Vagina (tissue), 2 donors: ENCODE measurements around the gene FBXO8. TPM values are rescaled to one million over a fixed set of nuclear protein-coding genes. Genes with fewer than 3 reads are reported as not detected.

Source experiments
- DNase-seq, 2 donors: peaks; one replicate each; pipeline ENCODE4 v3.0.0-alpha.2; 2017; ENCODE audit errors: extremely low spot score in 2 of 2
- H3K27ac ChIP-seq: fragments of 200-600 bp; sonication (generic); one replicate; pipeline ENCODE4 v1.5.1; 2019
- H3K27me3 ChIP-seq: fragments of 200-600 bp; sonication (generic); one replicate; pipeline ENCODE4 v1.5.1; 2019
- H3K36me3 ChIP-seq, 2 donors: fragments of 200-600 bp; sonication (generic); one replicate each; pipeline ENCODE4 v1.5.1; 2017 to 2019
- H3K4me1 ChIP-seq: fragments of 200-600 bp; sonication (generic); one replicate; pipeline ENCODE4 v1.5.1; 2019
- H3K4me3 ChIP-seq, 2 donors: fragments of 200-600 bp; sonication (generic); 1 replicate in 1 of 2; 2 replicates in 1 of 2; pipeline ENCODE4 v1.5.1; 2016 to 2019
- H3K9me3 ChIP-seq: fragments of 200-600 bp; sonication (generic); one replicate; pipeline ENCODE4 v1.5.1; 2019
- POLR2A ChIP-seq, 2 donors: fragments of 450-650 bp; IDR thresholded peaks; one replicate each; pipeline ENCODE4 v1.6.1; 2017; ENCODE audit warnings: antibody characterized with exemption in 2 of 2, mild to moderate bottlenecking in 2 of 2, moderate library complexity in 2 of 2
- POLR2AphosphoS5 ChIP-seq, 2 donors: sonication (generic); formaldehyde crosslinking; IDR thresholded peaks; one replicate each; pipeline ENCODE4 v1.9.0; 2017; ENCODE audit warnings: antibody characterized with exemption in 2 of 2, mild to moderate bottlenecking in 2 of 2, low read depth in 1 of 2; ENCODE audit not compliant: insufficient read depth in 1 of 2
- intact Hi-C: fragments of 100-400 bp; cut with DNase I; formaldehyde crosslinking; loops from one replicate; pipeline ENCODE4 v1.15.1; 2023
- total RNA-seq: library from RNA; depleted of rRNA; stranded (reverse); fragments of >200 nt; gene quantifications from one replicate; pipeline ENCODE4 v1.2.3, GENCODE V29; 2016
- TF ChIP-seq, protein P1 (sequence below), 3 experiments: fragments of 450-650 bp in 2 of 3; fragments of 200-600 bp in 1 of 3; sonication (generic) in 1 of 3; IDR thresholded peaks; one replicate each; pipeline ENCODE4 v1.5.1; 2017 to 2019; ENCODE audit warnings: antibody characterized with exemption in 3 of 3, mild to moderate bottlenecking in 2 of 3, moderate library complexity in 2 of 3

FBXO8 gene, protein sequence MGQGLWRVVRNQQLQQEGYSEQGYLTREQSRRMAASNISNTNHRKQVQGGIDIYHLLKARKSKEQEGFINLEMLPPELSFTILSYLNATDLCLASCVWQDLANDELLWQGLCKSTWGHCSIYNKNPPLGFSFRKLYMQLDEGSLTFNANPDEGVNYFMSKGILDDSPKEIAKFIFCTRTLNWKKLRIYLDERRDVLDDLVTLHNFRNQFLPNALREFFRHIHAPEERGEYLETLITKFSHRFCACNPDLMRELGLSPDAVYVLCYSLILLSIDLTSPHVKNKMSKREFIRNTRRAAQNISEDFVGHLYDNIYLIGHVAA
- 24.3 TPM for total RNA-seq

DNA sequence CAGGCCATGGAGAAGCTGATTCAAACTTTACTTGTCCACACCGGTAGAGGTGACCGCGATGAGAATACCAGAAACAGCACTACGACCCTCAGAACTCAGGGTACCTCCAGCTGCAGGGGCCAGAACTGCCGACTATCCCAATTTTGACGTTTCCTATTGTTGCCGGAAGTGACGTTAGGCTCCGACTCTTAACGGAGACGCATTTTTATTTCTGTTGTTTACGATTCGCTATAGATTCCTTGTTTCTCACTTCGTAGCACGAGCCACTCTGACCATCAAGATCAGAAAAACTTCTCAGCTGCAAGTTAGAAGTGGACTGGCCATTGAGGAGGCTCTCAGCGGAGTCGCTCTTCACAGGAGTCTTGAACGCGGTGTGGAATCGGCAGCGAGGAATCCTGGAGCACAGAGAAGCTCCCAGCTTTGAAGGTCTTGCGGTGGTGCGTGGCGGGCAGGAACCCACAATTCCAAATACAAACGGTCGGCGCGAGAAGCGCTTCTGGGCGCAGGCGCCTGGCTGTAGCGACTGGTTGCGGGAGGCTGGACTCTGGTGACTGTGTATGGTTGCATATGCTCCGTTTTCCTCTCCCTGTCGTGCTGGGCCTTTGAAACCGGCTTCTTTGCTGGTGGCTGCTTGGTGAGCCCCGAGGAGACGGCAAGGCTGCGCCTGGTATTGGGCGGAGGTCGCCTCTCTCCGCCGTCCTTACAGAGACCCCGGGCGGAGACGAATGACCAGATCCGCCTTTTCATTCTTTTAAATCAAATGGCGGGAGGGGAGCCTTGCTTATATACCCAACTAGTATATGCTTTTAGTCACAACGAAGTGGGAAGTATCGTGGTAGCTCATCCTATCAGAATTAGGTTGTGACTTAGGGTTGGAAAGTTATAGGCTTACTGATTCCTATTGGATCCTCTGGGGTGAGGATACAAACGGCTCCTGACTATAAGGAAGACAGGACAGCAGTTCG lies at the start of gene FBXO8, which contains the start of gene CEP44:
Gene FBXO8, minus strand, starts transcription at position 161 of the 965 bp plus-strand sequence. CDS start 20,575 bp downstream, outside the sequence.
Gene CEP44, plus strand, starts transcription at position 405 of the 965 bp plus-strand sequence. CDS start 15,211 bp downstream, outside the sequence.
- Histone ChIP-seq H3K9me3 (no peaks in the 10 kb centered on the region), H3K4me1 (peaks cover 44% of the 10 kb centered on the region), H3K27ac (peak within 1 kb of the TSS; percentile 98), H3K27me3 (no peaks in the 10 kb centered on the region), H3K36me3 (no peaks in the 10 kb centered on the region), H3K4me3 (peak within 1 kb of the TSS; percentile 78 to 82)
- intact Hi-C loops, result no loop called here
- TF ChIP-seq POLR2AphosphoS5 (IDR thresholded peaks at IDR 0.05; ENCODE audit: insufficient read depth in 1 of 2, low read depth in 1 of 2) (peak in 1 of 2 donors; percentile 72), POLR2A (IDR thresholded peaks at IDR 0.05) (no peak)
- peak in 1 of 2 donors; percentile 89 for DNase-seq

DNA sequence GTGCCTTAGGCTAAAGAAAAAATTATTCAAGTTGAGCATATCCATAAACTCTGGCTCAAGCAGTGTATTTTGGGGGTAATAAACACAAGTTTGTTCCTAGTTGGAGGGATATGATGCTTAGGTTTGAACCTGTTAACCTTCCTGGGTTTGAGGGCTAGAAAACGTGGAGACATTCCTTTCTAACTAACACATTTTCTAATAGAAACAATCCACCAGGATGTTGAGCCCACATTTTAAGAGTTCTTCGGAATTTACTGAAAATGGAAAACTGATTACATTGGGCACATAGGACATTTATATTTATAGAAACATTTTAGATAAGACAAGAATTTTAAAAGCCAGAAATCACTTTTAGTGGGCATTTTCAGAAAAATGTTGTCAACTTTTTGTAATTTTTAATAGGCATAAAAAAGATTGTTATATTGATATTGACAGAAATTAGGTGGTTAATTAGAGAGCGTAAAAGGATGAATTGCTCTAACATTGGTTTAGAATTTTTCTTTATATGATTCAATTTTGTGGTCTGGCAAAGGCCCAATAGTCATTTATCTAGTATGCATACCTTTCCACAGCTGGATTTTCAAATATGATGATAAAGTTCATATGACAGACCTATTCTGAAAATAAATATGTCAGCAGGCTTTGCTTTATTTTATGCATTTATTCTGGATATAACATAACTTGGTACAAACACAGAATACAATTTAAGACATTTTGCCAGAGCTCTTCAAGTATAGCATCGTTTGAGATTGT lies 49.5 kb upstream of the FBXO8 start:
- intact Hi-C loops, result no loop called here
- no peak overlapping the region for H3K4me3 ChIP-seq
- no peaks in the 10 kb centered on the region for H3K9me3 ChIP-seq
- no peak for TF ChIP-seq POLR2AphosphoS5 (IDR thresholded peaks at IDR 0.05; ENCODE audit: insufficient read depth in 1 of 2, low read depth in 1 of 2)
- TF ChIP-seq, protein P1, sequence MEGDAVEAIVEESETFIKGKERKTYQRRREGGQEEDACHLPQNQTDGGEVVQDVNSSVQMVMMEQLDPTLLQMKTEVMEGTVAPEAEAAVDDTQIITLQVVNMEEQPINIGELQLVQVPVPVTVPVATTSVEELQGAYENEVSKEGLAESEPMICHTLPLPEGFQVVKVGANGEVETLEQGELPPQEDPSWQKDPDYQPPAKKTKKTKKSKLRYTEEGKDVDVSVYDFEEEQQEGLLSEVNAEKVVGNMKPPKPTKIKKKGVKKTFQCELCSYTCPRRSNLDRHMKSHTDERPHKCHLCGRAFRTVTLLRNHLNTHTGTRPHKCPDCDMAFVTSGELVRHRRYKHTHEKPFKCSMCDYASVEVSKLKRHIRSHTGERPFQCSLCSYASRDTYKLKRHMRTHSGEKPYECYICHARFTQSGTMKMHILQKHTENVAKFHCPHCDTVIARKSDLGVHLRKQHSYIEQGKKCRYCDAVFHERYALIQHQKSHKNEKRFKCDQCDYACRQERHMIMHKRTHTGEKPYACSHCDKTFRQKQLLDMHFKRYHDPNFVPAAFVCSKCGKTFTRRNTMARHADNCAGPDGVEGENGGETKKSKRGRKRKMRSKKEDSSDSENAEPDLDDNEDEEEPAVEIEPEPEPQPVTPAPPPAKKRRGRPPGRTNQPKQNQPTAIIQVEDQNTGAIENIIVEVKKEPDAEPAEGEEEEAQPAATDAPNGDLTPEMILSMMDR (IDR thresholded peaks at IDR 0.05), result no peak
- no peak for TF ChIP-seq POLR2A (IDR thresholded peaks at IDR 0.05)
- no peak overlapping the region for H3K27ac ChIP-seq
- no peak for DNase-seq
- no peaks in the 10 kb centered on the region for H3K4me1 ChIP-seq
- no peaks in the 10 kb centered on the region for H3K36me3 ChIP-seq
- no peaks in the 10 kb centered on the region for H3K27me3 ChIP-seq

DNA sequence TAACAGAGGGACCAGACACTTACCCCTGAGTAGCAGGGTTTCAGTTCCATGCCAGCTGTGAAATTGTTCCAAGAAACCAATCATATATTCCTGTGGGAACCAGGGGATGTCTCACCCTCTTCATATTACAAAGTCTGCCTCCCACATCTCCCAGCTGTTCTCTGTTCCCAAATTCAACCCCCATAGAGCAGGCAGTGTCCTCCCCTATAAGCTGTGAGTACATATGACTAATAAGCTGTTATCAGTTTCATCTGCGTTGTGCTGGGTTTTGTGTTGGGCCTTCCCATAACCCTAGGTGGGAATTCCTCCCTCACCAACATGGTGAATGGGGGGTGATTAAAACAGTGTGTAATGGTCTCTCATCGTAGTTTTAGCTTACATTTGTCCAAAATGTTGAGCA lies 41.3 kb upstream of the FBXO8 start:
- no peak for DNase-seq
- Histone ChIP-seq H3K27ac (no peak overlapping the region), H3K9me3 (no peaks in the 10 kb centered on the region), H3K4me3 (no peak overlapping the region), H3K36me3 (no peaks in the 10 kb centered on the region), H3K4me1 (no peaks in the 10 kb centered on the region), H3K27me3 (no peaks in the 10 kb centered on the region)
- intact Hi-C loops, result no loop called here
- TF ChIP-seq, protein P1 (IDR thresholded peaks at IDR 0.05), result no peak
- TF ChIP-seq POLR2AphosphoS5 (IDR thresholded peaks at IDR 0.05; ENCODE audit: insufficient read depth in 1 of 2, low read depth in 1 of 2), result no peak
- TF ChIP-seq POLR2A (IDR thresholded peaks at IDR 0.05), result no peak

DNA sequence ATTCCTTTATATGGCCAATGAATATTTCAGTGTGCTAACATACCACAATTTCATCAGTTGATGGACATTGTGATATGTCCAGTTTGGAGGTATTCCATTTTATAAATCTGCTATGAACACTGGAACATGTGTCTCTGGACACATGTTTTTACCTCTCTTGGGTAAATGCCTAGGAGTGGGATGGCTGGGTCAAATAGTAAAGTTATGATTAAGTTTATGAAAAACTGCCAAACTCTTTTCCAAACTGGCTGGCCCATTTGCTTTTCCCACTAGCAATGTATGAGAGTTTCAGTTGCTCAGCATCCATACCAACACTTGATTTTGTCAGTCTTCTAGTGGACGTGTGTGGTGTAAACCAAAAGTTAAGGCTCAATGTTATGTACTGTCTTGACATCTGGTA lies 40.8 kb upstream of the FBXO8 start:
- H3K4me3 ChIP-seq, result no peak overlapping the region
- H3K4me1 ChIP-seq, result no peaks in the 10 kb centered on the region
- H3K27me3 ChIP-seq, result no peaks in the 10 kb centered on the region
- TF ChIP-seq POLR2AphosphoS5 (IDR thresholded peaks at IDR 0.05; ENCODE audit: insufficient read depth in 1 of 2, low read depth in 1 of 2) (no peak), POLR2A (IDR thresholded peaks at IDR 0.05) (no peak)
- TF ChIP-seq, protein P1 (IDR thresholded peaks at IDR 0.05), result no peak
- no peaks in the 10 kb centered on the region for H3K9me3 ChIP-seq
- intact Hi-C loops, result no loop called here
- H3K27ac ChIP-seq, result no peak overlapping the region
- H3K36me3 ChIP-seq, result no peaks in the 10 kb centered on the region
- no peak for DNase-seq
